Fibroblast of lung (primary cell): ENCODE measurements around the gene GBX2.

Experiments used
- CTCF ChIP-seq, 2 donors: IDR thresholded peaks in 1 of 2; conservative IDR thresholded peaks in 1 of 2; 1 replicate in 1 of 2; 2 replicates in 1 of 2; pipeline ENCODE4 v1.5.1; 2011 to 2012; ENCODE audit warnings: low read length in 2 of 2, control low read depth in 1 of 2, inconsistent platforms in 1 of 2, low read depth in 1 of 2, mild to moderate bottlenecking in 1 of 2
- EZH2 ChIP-seq: IDR thresholded peaks from 2 replicates; pipeline ENCODE4 v1.5.1; 2012; ENCODE audit warnings: low read length, control low read depth, mild to moderate bottlenecking; ENCODE audit errors: missing control alignments

- TF ChIP-seq CTCF (conservative IDR thresholded peaks at IDR 0.05 in 1 of 2, IDR thresholded peaks at IDR 0.05 in 1 of 2; ENCODE audit: low read depth in 1 of 2, low read length in 2 of 2) (no peak), EZH2 (no peak)
These were observed 49.7 kb upstream of the GBX2 start for GRCh38 chr2:236217926-236218325.
